H1 (cell line): ENCODE data around the gene PAPOLA. TPM values are rescaled to one million over a fixed set of nuclear protein-coding genes. Genes with fewer than 3 reads are reported as not detected.

ENCODE experiments used
- CBX8 ChIP-seq: fragments of 300-800, 300-1000 bp; sonication (generic); IDR thresholded peaks from 2 replicates; pipeline ENCODE4 v1.7.1; 2016; ENCODE audit warnings: low read depth, low read length, borderline replicate concordance
- CHD1 ChIP-seq: IDR thresholded peaks from 2 replicates; pipeline ENCODE4 v1.6.1; 2012; ENCODE audit warnings: low read depth, low read length, improper control_type of control experiment
- JUND ChIP-seq: IDR thresholded peaks from 2 replicates; pipeline ENCODE4 v1.6.1; 2011; ENCODE audit warnings: mild to moderate bottlenecking, improper control_type of control experiment, low read length
- MAX ChIP-seq: IDR thresholded peaks from 2 replicates; pipeline ENCODE4 v1.6.1; 2012; ENCODE audit warnings: inconsistent platforms
- RBBP5 ChIP-seq: IDR thresholded peaks from 2 replicates; pipeline ENCODE4 v1.7.1; 2012; ENCODE audit warnings: low read depth, mild to moderate bottlenecking, inconsistent platforms, low read length, moderate library complexity, borderline replicate concordance
- SP1 ChIP-seq: IDR thresholded peaks from 2 replicates; pipeline ENCODE4 v1.6.1; 2011; ENCODE audit warnings: low read depth, low read length
- SUZ12 ChIP-seq: fragments of 200-600 bp; sonication (generic); IDR thresholded peaks from 2 replicates; pipeline ENCODE4 v1.6.1; 2012; ENCODE audit warnings: mild to moderate bottlenecking, inconsistent platforms, low read length, moderate library complexity, mixed read lengths
- TAF7 ChIP-seq: optimal IDR thresholded peaks from 2 replicates; pipeline ENCODE3; 2011; ENCODE audit warnings: low read depth, mild to moderate bottlenecking, inconsistent platforms, low read length, moderate library complexity, borderline replicate concordance
- TEAD4 ChIP-seq: IDR thresholded peaks from 2 replicates; pipeline ENCODE4 v1.6.1; 2012; ENCODE audit warnings: low read depth, low read length, inconsistent platforms, mixed read lengths
- polyA plus RNA-seq, 7 experiments: library from polyadenylated mRNA; depleted of rRNA in 3 of 7; stranded (reverse) in 5 of 7; unstranded in 2 of 7; fragments of >200 nt in 5 of 7; fragments of 200-250 nt in 2 of 7; gene quantifications; 1 replicate in 5 of 7; 2 replicates in 1 of 7; 4 replicates in 1 of 7; pipeline versions ENCODE4 v1.2.1 to v1.2.3, GENCODE V29; 2011 to 2013; ENCODE audit warnings: missing spikeins in 2 of 7, mixed read lengths in 2 of 7
- total RNA-seq: library from RNA; stranded (reverse); fragmentation: NEBNext Ultra II Directional; extraction: Animal tissue kit (Norgen Biotek cat#: 25700); gene quantifications from 2 replicates; pipeline ENCODE4 v1.2.1, GENCODE V29; 2021

Gene PAPOLA
- total and polyA plus RNA-seq, 2 of the 8 experiments (the other 6 are each of a cell fraction or from before 2014, with no cell fraction given), result 163 to 239 TPM

- TF ChIP-seq TEAD4 (no peak), CBX8 (no peak), CHD1 (no peak), RBBP5 (no peak), SUZ12 (no peak), TAF7 (no peak), SP1 (no peak), MAX (no peak), JUND (no peak)
- TF ChIP-seq, all 59 proteins: peak for 0
These were observed 101.4 kb downstream of the PAPOLA start (continued) for GRCh38 chr14:96603350-96604255.
